ENCODE results near the gene ASPDH.

ASPDH gene

DNA sequence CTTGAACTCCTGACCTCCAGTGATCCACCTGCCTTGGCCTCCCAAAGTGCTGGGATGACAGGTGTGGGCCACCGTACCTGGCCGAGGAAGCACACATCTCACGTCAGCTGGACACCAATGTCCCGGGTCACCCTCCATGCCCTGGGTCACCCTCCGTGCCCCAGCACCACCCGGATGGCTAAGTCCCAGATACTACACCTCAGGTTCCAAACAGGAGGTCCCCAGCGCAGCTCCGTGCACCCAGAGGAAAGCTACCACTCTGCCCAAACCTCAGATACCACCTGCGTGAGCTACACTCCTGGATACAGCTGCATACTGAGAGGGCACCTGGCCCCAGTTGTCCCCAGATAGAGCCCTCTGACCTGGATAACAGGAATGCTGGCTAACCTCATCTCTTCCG is 40.5 kb upstream of the ASPDH start:
- peaks cover 27% of the 10 kb centered on the region for H3K9me3 ChIP-seq (ENCODE audit: control insufficient read depth, insufficient read depth, low read length)

GRCh38 chr19:50553134-50553703 is 39.5 kb upstream of the ASPDH start:
- no peaks in the 10 kb centered on the region; the same call in 1 of the 2 replicates for H3K36me3 ChIP-seq (ENCODE audit: control insufficient read depth, insufficient read depth, low read length)
- H3K9me3 ChIP-seq (ENCODE audit: control insufficient read depth, insufficient read depth, low read length), result peaks cover 23% of the 10 kb centered on the region
- WGBS (ENCODE audit: insufficient coverage, insufficient read length), result no CpG with 5 or more reads among the region's 19 CpGs
- no peaks in the 10 kb centered on the region for H3K27me3 ChIP-seq (ENCODE audit: control insufficient read depth, insufficient read depth, low read length)
- H3K4me1 ChIP-seq (ENCODE audit: control insufficient read depth, insufficient read depth, low read length), result no peaks in the 10 kb centered on the region
- no peak overlapping the region for H3K4me3 ChIP-seq (ENCODE audit: low read length)
- H3K27ac ChIP-seq (ENCODE audit: low read length), result no peak overlapping the region
- no peak for DNase-seq (ENCODE audit: low read depth, low spot score)

More for the DNA sequence above, 40.5 kb upstream of the ASPDH start:
- Histone ChIP-seq H3K36me3 (ENCODE audit: control insufficient read depth, insufficient read depth, low read length) (no peaks in the 10 kb centered on the region; the same call in 1 of the 2 replicates), H3K27ac (ENCODE audit: low read length) (no peak overlapping the region), H3K27me3 (ENCODE audit: control insufficient read depth, insufficient read depth, low read length) (no peaks in the 10 kb centered on the region), H3K4me1 (ENCODE audit: control insufficient read depth, insufficient read depth, low read length) (no peaks in the 10 kb centered on the region), H3K4me3 (ENCODE audit: low read length) (no peak overlapping the region)
- no CpG with 5 or more reads among the region's 10 CpGs for WGBS (ENCODE audit: insufficient coverage, insufficient read length)
- DNase-seq (ENCODE audit: low read depth, low spot score), result no peak

- no peaks in the 10 kb centered on the region; the same call in 1 of the 2 replicates for H3K36me3 ChIP-seq (ENCODE audit: control insufficient read depth, insufficient read depth, low read length)
- H3K27ac ChIP-seq (ENCODE audit: low read length), result no peak overlapping the region
- H3K4me3 ChIP-seq (ENCODE audit: low read length), result no peak overlapping the region
- H3K9me3 ChIP-seq (ENCODE audit: control insufficient read depth, insufficient read depth, low read length), result peaks cover 27% of the 10 kb centered on the region
- H3K4me1 ChIP-seq (ENCODE audit: control insufficient read depth, insufficient read depth, low read length), result no peaks in the 10 kb centered on the region
- 100% methylated on average over 7 of the region's 15 CpGs for whole genome bisulfite sequencing (ENCODE audit: insufficient coverage, insufficient read length)
- no peak for DNase-seq (ENCODE audit: low read depth, low spot score)
- no peaks in the 10 kb centered on the region for H3K27me3 ChIP-seq (ENCODE audit: control insufficient read depth, insufficient read depth, low read length)
These were observed 38.8 kb upstream of the ASPDH start for GRCh38 chr19:50552540-50552939.

- H3K27me3 ChIP-seq (ENCODE audit: control insufficient read depth, insufficient read depth, low read length), result no peaks in the 10 kb centered on the region
- WGBS (ENCODE audit: insufficient coverage, insufficient read length), result no CpG with 5 or more reads among the region's 22 CpGs
- DNase-seq (ENCODE audit: low read depth, low spot score), result no peak
These were observed 38.0 kb upstream of the ASPDH start for GRCh38 chr19:50551715-50552187.

GRCh38 chr19:50551034-50551714 is 37.5 kb upstream of the ASPDH start:
- no peak for DNase-seq (ENCODE audit: low read depth, low spot score)
- H3K27ac ChIP-seq (ENCODE audit: low read length), result no peak overlapping the region
- no peak overlapping the region for H3K4me3 ChIP-seq (ENCODE audit: low read length)
- H3K27me3 ChIP-seq (ENCODE audit: control insufficient read depth, insufficient read depth, low read length), result no peaks in the 10 kb centered on the region
- H3K4me1 ChIP-seq (ENCODE audit: control insufficient read depth, insufficient read depth, low read length), result no peaks in the 10 kb centered on the region
- WGBS (ENCODE audit: insufficient coverage, insufficient read length), result no CpG with 5 or more reads among the region's 32 CpGs
- H3K9me3 ChIP-seq (ENCODE audit: control insufficient read depth, insufficient read depth, low read length), result peaks cover 31% of the 10 kb centered on the region
- H3K36me3 ChIP-seq (ENCODE audit: control insufficient read depth, insufficient read depth, low read length), result no peaks in the 10 kb centered on the region; the same call in 1 of the 2 replicates

More at GRCh38 chr19:50551715-50552187, 38.0 kb upstream of the ASPDH start:
- Histone ChIP-seq H3K4me3 (ENCODE audit: low read length) (no peak overlapping the region), H3K36me3 (ENCODE audit: control insufficient read depth, insufficient read depth, low read length) (no peaks in the 10 kb centered on the region; the same call in 1 of the 2 replicates), H3K4me1 (ENCODE audit: control insufficient read depth, insufficient read depth, low read length) (no peaks in the 10 kb centered on the region), H3K9me3 (ENCODE audit: control insufficient read depth, insufficient read depth, low read length) (peaks cover 30% of the 10 kb centered on the region), H3K27ac (ENCODE audit: low read length) (no peak overlapping the region)

DNA sequence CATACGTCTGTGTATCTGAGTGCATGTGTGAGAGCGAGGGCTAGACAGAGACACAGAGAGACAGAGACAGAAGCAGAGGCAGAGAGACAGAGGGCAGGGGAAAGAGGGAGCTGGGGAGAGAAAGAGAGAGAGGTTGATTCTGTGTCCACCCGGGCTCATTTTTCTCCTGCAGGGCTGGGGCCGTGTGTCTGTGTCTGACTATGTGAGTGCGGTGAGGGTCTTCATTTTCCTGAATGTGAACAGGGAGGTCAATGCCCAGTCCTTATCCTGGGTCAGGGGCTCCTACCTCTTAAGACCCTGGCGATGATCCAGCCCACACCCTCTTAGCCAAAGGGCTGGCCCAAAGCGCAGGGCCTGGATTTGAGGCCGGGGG is 36.9 kb upstream of the ASPDH start:
- H3K9me3 ChIP-seq (ENCODE audit: control insufficient read depth, insufficient read depth, low read length), result peaks cover 31% of the 10 kb centered on the region
- H3K27ac ChIP-seq (ENCODE audit: low read length), result no peak overlapping the region
- no peaks in the 10 kb centered on the region for H3K4me1 ChIP-seq (ENCODE audit: control insufficient read depth, insufficient read depth, low read length)
- no peak for DNase-seq (ENCODE audit: low read depth, low spot score)
- no peak overlapping the region for H3K4me3 ChIP-seq (ENCODE audit: low read length)
- no peaks in the 10 kb centered on the region for H3K27me3 ChIP-seq (ENCODE audit: control insufficient read depth, insufficient read depth, low read length)
- H3K36me3 ChIP-seq (ENCODE audit: control insufficient read depth, insufficient read depth, low read length), result no peaks in the 10 kb centered on the region; the same call in 1 of the 2 replicates
- WGBS (ENCODE audit: insufficient coverage, insufficient read length), result no CpG with 5 or more reads among the region's 8 CpGs

DNA sequence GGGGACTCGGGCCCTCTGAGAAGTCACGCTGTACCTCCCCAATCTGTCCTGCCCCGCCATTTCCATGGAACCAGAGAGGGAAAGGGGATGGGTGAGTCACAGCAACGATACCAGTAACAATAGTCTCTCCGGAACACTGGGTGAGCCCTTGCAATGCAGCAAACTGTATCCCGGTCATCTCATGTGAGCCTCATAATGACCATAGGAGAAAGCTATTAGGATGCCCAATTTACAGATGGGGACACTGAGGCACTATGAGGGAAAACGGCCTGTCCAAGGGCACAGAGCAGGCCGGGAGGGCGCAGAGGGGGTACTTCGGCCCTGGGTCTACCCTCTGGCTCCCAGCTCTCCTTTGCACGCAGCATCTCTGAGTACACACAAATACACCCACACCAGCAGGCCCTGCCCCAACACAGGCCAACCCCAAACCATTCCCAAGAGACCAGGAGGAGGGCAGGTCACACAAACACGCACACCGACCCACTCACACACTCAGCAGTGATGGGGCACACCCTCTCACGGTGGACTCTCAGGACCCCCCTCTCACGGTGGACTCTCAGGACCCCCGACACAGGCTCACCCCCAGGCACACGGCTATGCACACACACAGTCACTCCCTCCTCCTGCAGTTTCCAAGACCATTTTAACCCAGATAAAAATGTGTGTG is 36.3 kb upstream of the ASPDH start:
- Histone ChIP-seq H3K36me3 (ENCODE audit: control insufficient read depth, insufficient read depth, low read length) (no peaks in the 10 kb centered on the region; the same call in 1 of the 2 replicates), H3K27me3 (ENCODE audit: control insufficient read depth, insufficient read depth, low read length) (no peaks in the 10 kb centered on the region), H3K27ac (ENCODE audit: low read length) (no peak overlapping the region), H3K4me1 (ENCODE audit: control insufficient read depth, insufficient read depth, low read length) (no peaks in the 10 kb centered on the region), H3K4me3 (ENCODE audit: low read length) (no peak overlapping the region), H3K9me3 (ENCODE audit: control insufficient read depth, insufficient read depth, low read length) (peaks cover 27% of the 10 kb centered on the region)
- no CpG with 5 or more reads among the region's 17 CpGs for WGBS (ENCODE audit: insufficient coverage, insufficient read length)
- DNase-seq (ENCODE audit: low read depth, low spot score), result no peak

DNA sequence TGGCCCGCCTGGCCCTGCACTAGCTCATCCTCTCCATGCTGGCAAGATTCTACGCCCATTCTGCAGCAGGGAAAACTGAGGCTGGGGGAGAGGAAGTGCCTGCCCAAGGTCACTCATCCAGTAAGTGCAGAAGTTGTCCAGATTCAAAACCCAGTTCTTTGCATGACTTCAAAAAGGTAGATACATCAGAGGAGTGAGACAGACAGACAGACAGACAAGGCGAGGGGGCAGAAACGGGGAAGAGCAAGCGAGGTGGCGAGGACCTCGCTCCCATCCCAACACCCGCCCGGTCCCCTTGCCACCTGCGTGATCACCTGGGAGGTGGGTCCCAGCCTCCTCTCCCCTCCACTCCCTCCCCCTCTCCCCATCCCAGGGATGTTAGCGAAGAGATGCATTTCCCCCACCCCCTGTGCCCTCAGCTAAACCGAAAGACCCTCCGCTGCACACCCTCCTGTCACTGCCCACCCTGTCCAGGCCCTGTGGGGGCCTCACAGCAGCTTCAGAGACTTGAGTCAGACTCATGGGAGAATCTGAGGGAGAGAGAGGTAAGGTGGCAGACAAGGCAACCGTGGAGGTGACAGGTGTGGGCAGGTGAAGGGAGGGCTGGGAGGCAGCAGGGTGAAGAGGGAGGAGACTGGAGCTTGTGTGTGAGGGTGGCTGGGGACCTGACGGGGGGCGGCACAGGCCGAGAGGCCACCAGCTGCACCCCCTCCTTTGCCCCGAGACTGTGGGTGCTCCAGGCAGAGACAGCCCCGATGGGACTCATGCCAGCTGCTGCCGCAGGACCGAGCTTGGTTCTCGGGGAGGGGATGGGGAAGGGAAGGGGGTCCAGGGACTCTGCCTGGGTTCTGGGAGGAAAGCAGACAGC is 35.6 kb upstream of the ASPDH start:
- peaks cover 25% of the 10 kb centered on the region for H3K9me3 ChIP-seq (ENCODE audit: control insufficient read depth, insufficient read depth, low read length)
- H3K4me3 ChIP-seq (ENCODE audit: low read length), result no peak overlapping the region
- H3K27ac ChIP-seq (ENCODE audit: low read length), result no peak overlapping the region
- H3K36me3 ChIP-seq (ENCODE audit: control insufficient read depth, insufficient read depth, low read length), result no peaks in the 10 kb centered on the region; the same call in 1 of the 2 replicates
- no peaks in the 10 kb centered on the region for H3K27me3 ChIP-seq (ENCODE audit: control insufficient read depth, insufficient read depth, low read length)
- H3K4me1 ChIP-seq (ENCODE audit: control insufficient read depth, insufficient read depth, low read length), result no peaks in the 10 kb centered on the region
- WGBS (ENCODE audit: insufficient coverage, insufficient read length), result no CpG with 5 or more reads among the region's 22 CpGs
- no peak for DNase-seq (ENCODE audit: low read depth, low spot score)

DNA sequence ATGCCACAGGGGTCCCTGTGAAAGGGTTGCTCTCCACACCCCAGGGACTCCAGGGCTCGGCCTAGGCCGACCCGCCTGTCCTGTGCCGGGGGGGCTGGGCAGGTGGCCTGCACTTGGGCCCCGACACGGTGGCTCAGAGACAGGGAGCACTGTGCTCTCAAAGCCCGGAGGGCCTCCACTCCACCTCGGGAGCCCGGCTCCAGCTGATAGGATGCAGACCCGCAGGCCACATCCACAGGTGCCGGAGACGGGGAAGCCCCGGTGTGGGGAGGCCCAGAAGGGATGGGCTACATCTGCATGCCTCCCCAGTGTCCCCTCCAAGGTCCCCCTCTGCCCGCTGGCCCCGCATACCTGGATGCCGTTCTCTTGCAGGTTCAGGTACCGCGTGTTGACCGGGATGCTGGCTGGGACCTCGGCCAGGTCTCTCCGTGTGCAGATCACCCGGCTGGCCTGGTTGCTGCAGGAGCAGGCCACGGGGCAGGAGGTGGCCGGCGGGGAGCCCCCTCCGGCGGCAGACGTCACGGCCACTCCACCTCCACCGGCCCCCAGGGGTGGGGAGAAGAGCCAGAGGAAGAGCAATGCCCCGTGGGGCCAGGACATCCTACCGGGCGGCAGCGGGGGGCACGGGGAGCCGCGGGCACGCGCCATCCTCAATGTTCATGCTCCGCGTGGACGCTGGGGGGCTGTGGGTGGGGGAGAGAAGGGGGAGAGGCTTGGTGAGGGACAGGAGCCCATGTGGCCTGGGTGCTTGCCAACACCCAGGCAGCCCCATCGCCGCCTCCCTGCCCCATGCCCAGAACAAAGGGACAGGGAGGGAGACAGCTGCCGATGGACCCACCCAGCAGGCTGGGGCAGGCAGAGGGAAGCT is 34.7 kb upstream of the ASPDH start:
- peaks cover 21% of the 10 kb centered on the region for H3K9me3 ChIP-seq (ENCODE audit: control insufficient read depth, insufficient read depth, low read length)
- no peaks in the 10 kb centered on the region for H3K27me3 ChIP-seq (ENCODE audit: control insufficient read depth, insufficient read depth, low read length)
- H3K36me3 ChIP-seq (ENCODE audit: control insufficient read depth, insufficient read depth, low read length), result no peaks in the 10 kb centered on the region; the same call in 1 of the 2 replicates
- no peaks in the 10 kb centered on the region for H3K4me1 ChIP-seq (ENCODE audit: control insufficient read depth, insufficient read depth, low read length)
- no peak overlapping the region for H3K4me3 ChIP-seq (ENCODE audit: low read length)
- H3K27ac ChIP-seq (ENCODE audit: low read length), result no peak overlapping the region
- no peak for DNase-seq (ENCODE audit: low read depth, low spot score)
- no CpG with 5 or more reads among the region's 45 CpGs for WGBS (ENCODE audit: insufficient coverage, insufficient read length)
